HG02798 (cell line): ENCODE measurements around the gene ATG9B.
"Not testable (repeated sequence)": the region's sequence is repeated elsewhere in the genome, so short reads cannot be mapped to it uniquely, and the experiment has no call there.

Experiments used
- ATAC-seq: cut with Tn5 transposase; IDR thresholded peaks from one replicate; pipeline ENCODE4 v1.9.1; 2021; ENCODE audit warnings: mild to moderate bottlenecking; ENCODE audit not compliant: unreplicated experiment, poor library complexity

The ATG9B gene

DNA sequence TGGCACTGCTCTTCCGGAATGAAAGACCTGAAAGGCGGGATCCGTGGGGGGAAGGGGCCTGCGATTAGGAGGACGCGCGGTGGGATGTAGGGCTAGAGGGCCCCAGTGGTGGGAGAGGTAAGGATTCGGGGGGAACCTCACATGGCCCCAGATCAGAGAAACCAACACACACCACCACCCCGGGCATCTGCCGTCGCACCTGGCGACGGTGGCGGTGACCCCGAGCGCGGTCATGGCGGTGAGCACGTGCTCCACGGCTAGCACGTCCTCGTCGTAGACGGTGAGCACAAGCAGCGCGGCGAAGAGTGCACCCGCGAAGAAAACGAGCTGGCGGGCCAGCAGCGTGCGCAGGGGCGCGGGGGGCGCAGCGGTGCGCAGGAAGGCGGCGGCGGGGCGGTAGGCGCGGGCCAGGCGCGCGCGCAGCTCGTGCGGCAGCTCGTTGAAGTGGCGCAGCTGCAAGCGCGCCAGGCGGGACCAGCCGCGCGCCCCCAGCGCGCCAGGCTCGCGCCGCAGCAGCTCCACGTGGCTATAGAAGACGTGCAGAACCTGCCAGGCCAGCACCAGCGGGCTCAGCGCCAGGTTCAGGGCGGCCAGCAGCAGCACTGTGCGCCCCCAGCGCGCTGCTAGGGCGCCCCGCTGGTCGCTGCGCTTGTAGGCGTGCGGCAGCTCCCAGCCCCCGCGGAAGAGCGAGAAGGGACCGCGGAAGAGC is 5.7 kb downstream of the ATG9B start:
- no peak for ATAC-seq

DNA sequence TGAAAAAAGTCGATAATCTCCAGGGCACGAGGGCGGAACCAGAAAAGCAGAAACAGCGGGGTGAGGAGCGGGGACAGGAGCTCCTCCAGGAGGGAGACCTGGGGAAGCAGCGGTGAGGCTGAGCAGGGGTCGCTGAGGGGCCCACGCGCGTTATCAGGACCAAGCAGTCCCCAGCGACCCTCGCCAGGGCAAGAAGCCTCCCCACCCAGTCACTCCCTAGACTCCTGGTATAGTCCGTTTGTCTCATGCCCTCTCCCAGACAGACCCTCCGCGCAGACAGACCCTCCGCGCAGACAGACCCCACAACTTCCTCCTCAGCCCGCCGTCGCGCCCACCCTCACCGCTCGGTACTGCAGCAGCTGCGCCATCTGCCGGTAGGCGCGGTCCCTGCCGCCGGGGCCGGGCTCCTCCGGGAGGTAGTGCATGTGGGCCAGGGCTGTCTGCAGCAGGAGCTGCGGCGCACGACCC is 6.3 kb downstream of the ATG9B start:
- peak; percentile 61 for ATAC-seq

DNA sequence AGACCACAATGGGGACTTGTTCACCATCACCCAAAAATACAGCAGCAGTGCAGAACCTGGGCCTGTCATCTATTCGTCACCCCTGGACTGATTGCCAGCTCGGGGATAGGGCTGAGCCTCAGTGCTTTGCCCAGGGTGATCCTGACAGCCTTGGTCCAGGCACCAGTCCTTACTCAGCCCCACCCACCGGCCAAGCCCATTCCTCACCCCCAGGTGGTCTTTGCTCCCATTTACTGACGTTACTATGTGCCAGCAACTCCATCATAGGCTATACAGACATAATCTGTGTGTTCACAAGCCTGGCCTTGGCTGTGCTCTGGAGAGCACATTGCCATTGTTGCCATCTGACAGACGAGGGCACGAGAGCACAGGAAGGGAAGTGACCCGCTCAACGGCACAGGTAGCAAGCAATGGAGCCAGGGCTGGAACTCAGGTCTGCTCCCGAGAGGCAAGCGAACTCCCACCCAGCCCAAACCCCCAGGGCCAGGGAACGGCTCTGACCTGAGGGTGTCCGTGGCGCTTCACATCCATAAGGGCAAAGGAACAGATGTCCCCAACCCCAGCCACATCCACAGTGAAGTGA is 6.8 kb downstream of the ATG9B start:
- ATAC-seq = no peak

DNA sequence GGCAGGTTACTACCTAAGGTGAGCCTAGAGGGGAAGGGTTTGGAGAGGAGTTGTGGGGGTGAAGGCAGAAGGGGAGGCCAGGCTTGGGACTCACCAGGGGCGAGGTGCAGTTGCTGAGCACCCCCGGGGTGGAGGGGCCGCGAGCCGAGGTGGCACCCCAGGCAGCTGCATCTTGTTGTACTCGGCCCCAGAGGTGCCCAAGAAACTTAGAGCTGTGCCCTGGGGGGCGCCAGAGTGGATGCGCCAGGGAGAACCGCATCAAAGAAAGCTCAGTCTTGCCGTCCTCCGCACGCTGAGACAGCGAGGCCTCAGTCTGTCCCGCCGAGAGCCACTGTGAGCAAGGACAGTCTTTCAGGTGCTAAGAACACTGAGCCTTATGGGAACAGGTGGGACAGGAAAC is 7.4 kb downstream of the ATG9B start:
- ATAC-seq = no peak

DNA sequence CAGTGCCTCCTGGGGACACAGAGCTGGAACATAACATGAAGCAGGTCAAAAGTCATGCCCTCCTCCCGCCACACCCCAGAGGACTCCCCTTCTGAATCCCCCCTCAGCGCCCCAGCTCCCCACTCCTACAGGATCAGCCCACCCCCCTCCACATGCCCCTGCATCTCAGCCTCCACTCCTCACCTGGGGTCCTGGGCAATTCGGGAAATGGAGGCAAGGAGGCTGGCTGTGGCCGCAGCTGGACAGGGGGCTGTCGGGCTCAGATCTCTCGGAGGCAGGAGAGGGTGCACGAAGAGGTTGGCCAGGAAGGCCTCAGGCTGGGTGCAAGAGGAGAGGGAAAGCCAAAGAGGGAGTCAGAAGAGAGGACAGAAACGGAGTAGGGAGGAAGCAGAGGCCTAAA is 7.8 kb downstream of the ATG9B start:
- no peak for ATAC-seq

DNA sequence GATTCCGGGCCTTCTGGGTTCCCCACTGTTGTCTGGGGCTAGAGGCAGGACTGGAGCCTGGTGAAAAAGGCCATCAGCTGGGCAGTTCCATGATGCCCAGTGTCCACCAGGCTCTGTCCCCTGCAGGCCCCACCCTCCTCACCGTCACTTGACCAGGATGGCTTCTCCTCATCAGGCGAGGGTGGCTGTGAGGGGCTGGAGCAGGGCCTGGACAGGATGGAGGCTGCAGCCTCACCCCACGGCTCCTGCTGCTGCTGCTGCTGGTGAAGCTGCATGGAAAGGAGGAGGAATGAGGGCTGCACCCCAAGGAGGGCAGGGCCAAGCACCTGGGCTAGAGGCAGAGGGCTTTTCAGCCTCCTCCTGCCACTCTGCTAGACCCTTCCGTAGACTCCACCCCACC is 8.3 kb downstream of the ATG9B start:
- ATAC-seq = no peak

DNA sequence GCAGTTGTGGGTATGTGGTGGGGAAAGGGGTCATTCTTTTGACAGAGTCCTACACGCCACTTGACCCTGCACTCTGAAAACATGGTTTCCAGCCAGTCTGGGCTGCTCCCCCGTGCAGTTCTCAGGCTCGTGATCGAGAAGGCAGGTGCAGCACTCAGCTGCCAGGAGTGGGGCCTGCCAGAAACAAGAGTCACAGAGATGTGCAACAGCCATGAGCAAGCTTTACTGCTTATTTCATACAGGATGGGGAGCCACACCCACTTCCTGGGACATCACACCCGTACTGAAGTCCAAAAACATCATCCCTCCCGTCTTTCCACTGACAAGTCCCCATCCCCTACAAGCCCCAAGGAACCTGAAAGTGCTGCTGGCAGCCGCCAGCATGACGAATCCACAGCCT is 9.3 kb downstream of the ATG9B start:
- ATAC-seq = no peak

DNA sequence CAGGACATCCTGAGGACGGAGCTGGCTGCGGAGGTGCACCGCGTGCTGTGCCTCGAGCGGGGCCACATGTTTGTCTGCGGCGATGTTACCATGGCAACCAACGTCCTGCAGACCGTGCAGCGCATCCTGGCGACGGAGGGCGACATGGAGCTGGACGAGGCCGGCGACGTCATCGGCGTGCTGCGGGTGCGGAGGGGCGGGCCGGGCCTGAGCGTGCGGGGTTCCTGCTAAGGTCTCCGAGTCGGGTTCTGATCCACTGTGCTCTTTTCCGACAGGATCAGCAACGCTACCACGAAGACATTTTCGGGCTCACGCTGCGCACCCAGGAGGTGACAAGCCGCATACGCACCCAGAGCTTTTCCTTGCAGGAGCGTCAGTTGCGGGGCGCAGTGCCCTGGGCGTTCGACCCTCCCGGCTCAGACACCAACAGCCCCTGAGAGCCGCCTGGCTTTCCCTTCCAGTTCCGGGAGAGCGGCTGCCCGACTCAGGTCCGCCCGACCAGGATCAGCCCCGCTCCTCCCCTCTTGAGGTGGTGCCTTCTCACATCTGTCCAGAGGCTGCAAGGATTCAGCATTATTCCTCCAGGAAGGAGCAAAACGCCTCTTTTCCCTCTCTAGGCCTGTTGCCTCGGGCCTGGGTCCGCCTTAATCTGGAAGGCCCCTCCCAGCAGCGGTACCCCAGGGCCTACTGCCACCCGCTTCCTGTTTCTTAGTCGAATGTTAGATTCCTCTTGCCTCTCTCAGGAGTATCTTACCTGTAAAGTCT is 10.4 kb downstream of the ATG9B start:
- ATAC-seq = peak; percentile 52

DNA sequence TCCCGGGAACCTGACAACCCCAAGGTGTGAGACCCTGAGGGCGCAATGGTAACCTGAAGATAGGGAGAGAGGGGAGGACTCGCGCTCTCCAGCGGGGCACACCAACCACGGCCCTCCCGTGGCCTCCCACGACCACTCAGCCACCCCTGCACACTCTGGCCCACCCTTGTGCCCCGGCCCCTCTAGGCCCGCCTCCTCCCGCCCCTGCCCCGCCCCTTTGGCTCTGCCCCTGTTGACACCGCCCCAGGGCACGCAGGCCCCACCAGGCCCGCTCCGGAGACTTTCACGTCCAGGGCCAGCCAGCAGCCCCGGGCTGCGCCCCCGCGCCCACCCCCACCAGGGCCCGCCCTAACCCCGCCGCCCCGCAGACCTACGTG is 10.9 kb downstream of the ATG9B start:
- no peak for ATAC-seq

DNA sequence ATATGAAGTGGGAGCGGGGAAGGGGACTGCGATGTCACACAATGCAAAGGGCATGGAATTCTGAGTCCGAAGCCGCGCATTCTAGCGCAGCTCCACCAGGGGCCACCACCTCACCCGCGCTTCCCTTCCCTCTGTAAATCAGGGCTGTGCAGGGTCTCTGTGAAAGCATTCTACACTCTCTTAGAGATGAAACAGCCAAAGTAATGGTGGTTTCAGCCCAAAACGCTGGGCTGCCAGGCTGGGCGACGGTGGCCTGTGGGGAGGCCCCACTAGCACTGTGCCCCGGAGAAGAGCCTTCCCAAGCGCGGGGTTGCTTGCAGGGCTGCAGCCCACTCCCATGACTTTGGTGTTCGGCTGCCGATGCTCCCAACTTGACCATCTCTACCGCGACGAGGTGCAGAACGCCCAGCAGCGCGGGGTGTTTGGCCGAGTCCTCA is 11.4 kb downstream of the ATG9B start:
- ATAC-seq = no peak

DNA sequence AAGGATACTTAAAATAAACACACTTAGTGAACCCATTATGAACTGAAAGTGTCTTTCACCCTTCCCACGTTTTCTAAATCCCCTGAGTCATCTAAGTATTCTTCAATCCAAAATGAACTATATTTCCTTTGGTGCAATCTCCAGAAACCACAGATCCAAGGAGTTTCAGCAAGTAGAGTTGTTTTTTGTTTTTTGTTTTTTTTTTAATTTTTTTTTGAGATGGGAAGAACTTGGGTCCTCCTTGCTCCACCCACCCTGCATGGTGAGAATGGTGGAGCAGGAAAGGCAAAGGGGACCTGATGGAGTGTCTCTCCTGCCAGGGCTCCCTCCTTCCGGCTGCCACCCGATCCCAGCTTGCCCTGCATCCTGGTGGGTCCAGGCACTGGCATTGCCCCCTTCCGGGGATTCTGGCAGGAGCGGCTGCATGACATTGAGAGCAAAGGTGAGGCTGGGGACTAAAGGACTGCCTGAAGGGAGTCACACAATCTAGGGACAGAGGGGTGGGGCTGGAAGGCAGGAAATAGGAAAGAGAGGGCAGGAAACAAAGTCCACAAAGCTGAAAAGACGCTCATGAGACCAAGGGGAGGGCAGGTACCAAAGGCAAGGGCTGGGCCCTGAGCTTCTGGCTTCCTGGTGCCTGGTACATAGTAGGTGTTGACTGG is 12.1 kb downstream of the ATG9B start:
- no peak for ATAC-seq

DNA sequence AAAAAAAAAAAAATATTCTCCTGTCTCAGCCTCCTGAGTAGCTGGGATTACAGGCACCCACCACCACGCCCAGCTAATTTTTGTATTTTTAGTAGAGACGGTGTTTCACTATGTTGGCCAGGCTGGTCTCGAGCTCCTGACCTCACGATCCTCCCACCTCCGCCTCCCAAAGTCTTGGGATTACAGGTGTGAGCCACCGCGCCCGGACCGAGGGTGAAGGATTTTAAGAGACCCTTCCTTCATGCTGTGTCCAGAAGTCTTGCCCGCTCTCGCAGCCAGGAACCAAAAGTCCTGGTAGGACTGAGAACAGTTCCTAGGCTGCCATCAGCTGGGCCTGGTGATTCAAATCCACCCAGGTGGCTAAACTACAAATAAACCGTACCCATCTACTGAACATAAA is 12.7 kb downstream of the ATG9B start:
- ATAC-seq = not testable (repeated sequence)

DNA sequence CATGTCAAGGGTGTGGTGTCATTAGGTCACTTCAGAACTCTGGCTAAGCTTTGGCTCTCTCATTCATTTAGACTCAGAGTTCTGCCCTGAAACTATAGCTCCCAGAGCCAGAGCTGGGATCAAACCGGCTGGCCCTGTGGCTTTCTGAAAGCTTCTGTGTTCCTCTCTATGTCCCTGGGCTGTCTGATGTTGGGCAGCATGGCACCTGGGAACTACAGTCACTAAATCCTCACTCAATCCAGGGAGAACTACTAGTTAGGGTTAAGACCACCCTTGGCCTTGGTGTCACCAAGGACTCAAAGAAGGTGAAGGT is 13.2 kb downstream of the ATG9B start:
- ATAC-seq = no peak

DNA sequence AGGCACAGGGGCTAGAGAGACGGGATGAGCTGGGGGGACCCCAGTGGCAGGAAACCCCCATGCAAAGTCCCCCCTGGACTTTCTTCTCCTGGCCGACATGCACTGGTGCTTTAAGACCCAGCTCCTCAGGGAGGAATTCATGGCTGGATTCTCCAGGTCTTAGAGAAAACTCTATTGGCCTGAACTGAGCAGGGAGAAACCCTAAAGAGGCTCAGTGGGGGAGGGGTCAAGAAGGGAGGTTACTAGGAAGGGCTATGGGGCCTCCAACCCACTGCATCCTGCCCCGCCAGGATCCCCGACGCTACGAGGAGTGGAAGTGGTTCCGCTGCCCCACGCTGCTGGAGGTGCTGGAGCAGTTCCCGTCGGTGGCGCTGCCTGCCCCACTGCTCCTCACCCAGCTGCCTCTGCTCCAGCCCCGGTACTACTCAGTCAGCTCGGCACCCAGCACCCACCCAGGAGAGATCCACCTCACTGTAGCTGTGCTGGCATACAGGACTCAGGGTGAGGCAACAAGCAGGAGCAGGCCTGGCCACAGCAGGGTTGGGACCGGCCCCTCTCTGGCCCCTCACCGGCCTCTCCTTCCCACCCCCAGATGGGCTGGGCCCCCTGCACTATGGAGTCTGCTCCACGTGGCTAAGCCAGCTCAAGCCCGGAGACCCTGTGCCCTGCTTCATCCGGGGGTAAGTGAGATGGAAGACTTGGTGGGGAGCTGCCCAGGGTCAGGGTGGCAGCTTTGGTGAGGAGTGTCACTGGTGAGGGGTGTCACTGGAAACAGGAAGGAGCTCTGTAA is 13.8 kb downstream of the ATG9B start:
- ATAC-seq = no peak

DNA sequence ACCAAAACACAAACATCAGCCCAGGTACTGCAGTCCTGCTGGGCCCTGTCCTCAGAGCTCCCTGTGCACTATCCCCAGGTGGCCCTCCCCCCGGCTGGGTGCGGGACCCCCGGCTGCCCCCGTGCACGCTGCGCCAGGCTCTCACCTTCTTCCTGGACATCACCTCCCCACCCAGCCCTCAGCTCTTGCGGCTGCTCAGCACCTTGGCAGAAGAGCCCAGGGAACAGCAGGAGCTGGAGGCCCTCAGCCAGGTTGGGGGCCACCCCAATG is 14.3 kb downstream of the ATG9B start:
- ATAC-seq = no peak

DNA sequence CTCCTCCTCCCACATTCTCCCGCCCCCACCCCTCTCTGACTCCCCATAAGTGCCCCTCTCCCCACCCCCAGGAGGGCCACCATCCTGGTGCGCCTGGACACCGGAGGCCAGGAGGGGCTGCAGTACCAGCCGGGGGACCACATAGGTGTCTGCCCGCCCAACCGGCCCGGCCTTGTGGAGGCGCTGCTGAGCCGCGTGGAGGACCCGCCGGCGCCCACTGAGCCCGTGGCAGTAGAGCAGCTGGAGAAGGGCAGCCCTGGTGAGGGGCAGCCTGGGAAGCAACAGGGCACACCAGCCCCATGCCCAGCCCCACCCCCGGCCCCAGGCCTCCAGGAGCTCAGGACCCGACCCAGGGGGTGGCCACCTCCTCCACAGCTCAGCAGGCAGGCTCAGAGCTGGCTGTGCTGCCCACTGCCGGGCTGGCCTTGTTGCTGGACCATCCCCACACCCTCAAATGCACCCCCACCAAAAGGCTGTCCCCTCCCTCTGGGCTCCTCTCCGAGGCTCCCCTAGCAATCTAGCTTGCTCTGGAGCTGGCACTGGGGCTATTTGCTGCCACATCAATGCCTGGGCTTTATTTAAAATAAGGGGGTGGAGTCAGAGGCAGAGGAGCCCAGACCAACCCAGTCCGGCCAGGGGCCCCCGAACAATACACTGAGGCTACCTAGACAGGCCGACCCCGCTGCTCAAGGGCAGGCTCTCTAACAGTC is 14.8 kb downstream of the ATG9B start:
- ATAC-seq = no peak

DNA sequence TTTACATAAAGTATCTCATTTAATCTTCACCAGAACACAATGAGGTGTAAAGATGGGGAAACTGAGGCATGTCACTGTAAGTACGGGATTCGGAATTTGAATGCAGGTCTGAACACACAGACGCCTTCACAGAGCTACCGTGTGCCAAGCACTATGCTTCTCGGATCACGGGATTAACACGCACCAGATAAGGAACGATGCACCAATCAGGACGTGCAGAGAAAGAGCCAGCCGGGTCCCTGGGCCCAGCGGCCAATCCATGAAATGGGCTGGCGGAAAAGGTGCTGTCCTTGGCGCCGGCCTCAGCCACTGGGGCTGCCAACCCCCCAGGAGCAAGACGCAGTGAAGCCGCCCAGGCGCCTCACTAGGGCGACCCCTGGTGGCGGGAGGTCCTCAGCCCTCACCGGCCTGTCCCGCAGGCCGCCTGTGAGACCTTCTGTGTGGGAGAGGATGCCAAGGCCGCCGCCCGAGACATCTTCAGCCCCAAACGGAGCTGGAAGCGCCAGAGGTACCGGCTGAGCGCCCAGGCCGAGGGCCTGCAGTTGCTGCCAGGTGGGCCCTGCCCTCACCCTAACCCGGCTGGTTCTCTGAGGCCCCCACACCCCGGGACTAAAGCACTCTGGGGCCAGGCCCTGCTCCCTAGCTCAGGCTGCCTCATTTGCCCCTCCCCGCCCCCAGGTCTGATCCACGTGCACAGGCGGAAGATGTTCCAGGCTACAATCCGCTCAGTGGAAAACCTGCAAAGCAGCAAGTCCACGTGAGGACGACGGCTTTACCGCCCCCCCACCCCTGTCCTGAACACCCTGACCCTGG is 15.6 kb downstream of the ATG9B start:
- peak; percentile 84 for ATAC-seq

DNA sequence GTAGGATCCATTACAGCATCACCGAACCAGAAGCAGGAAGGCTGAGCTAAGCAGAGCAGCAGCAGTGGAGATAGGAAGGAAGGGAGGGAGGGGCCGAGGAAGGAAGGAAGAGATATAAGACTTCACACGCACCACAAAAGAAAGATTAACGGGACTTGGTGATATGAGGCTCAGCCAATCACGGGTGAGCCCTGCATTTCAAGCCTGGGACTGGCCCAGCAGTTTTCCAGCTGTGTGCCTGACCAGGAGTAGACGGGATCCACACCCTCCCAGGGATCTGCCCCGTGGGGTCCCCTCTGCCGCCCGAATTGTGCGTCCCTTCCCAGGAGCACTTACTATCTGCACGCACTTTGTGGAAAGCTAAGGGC is 16.2 kb downstream of the ATG9B start:
- ATAC-seq = no peak

DNA sequence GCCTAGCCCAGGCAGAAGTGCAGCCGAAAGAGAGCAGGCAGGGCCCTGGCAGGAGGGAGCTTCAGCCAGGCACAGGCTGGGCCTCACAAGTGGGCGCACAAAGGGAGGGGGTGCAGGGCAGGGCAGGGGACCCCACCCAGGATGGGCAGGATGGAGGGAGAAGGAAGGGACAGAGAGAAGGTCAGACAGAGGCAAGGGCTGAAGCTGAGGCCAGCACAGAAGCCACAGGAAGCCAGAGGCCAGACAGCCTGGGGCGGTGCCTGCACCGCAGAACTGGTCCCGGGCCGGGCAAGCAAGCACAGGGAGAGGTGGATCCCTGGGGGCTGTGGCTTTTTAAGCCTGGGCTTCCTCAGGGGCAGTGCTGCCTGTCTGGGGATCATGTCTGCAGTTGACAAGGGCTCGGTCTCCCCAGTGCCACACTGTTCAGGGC is 16.8 kb downstream of the ATG9B start:
- no peak for ATAC-seq
